GM12872 (cell line): Measurements from ENCODE around the gene GALR1.

Experiments
- CTCF ChIP-seq: IDR thresholded peaks from 3 replicates; pipeline ENCODE4 v1.5.1; 2011; ENCODE audit warnings: low read depth, mild to moderate bottlenecking, low read length, moderate library complexity; ENCODE audit not compliant: insufficient read depth

GALR1 gene

DNA sequence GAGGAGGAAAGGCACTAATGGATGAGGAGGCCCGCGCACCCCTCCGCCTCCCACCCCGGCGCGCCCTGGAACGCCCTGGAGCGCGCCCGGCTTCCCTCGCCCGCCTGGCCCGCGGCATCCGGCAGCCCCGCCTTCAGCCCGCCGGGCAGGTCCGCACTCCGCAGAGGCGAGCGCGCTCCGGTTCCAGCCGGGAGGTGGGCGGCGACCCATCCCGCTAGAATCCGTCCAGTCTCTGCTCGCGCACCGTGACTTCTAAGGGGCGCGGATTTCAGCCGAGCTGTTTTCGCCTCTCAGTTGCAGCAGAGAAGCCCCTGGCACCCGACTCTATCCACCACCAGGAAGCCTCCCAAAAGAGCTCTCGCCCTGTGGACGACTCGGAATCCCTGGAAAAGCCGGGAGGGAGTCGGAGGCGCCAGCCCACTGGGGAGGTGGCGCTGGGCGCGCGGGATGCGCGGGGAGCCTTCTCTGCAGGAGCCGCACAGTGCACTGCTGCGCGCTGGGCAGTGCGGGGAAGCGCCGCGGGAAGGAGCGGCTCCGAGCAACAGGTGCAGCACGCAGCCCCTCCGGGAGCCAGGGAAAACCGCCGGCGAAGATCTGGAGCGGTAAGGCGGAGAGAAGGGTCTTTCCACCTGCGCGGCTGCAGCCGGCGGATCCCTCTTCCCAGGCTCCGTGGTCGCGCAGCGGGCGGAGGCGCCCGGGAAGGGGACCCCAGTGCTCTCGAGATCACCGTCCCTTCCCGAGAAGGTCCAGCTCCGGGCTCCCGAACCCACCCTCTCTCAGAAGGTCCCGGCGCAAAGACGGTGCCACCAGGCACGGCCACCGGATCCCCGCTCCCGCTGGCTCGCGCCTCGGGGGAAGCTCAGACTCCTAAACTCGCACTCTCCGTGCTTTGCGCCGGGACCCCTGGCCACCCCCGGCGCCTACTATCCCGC lies at the start of gene GALR1:
Gene GALR1 (plus strand): TSS at position 280 of the 932 bp plus-strand sequence. CDS start 701 bp downstream, outside the sequence.
- no peak for TF ChIP-seq CTCF

- TF ChIP-seq CTCF: no peak
These were observed 48.1 kb upstream of the GALR1 start for GRCh38 chr18:77201506-77201905.

- TF ChIP-seq CTCF: no peak
These were observed 47.3 kb upstream of the GALR1 start for GRCh38 chr18:77202329-77202728.

- no peak for TF ChIP-seq CTCF
These were observed 46.6 kb upstream of the GALR1 start for GRCh38 chr18:77203071-77203470.

GRCh38 chr18:77203851-77204250 lies 45.8 kb upstream of the GALR1 start:
- TF ChIP-seq CTCF: no peak

DNA sequence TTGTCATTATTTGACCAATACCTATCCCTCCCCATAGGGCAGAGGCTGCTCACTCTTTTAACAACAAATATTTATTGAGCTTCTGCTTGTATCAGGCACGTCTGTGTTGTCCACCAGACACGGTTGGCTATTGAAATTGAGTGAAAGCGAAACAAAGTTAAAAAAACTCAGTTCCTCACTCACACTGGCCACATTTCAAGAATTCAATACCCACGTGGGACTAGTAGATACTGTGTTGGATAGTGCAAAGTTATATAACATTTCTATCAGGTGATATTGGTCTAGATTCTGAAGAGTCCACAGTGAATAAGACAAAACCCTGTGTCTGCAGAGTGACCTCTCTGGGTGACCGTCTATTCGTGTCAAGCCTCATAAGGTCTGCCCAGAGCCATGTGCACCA lies 43.9 kb upstream of the GALR1 start:
- no peak for TF ChIP-seq CTCF

DNA sequence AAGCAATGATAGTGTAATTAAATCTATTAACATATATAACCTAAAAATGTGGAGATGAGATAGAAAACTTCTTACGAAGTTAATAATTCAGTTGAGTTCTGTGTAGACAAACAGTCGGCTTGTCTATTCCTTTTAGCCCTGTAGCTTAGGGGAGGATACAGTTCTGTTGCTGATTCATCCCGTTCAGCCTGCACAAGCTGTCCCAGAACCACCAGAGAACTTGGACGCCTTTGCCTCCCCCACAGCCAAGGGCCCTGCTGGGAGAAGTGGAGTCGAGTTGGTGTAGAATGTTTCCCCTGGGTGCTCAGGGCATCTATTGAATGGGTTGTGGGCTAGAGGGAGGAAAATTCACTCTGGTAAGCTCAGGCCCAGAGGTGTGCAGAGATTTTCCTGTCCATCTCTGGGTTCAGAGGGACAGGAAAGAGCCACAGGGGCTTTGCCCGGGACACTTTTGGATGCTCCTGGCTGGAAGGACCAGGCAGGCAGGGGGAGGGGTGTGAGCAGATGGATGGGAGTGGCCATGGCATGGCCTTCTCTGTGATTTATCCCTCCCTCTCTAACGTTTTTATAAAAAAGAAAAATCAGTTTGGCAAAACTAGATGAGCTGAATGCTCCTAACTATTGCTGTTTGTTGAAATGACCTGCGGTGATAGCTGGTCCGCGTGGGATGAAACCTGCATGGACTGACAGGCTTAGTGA lies 42.8 kb upstream of the GALR1 start:
- TF ChIP-seq CTCF: no peak
